Sciatic nerve (tissue), 2 donors: ENCODE results near the gene CDHR2. TPM values are rescaled to one million over a fixed set of nuclear protein-coding genes. Genes with fewer than 3 reads are reported as not detected.
"Not testable (repeated sequence)": the region's sequence is repeated elsewhere in the genome, so short reads cannot be mapped to it uniquely, and the experiment has no call there.

Experiments used
- ATAC-seq: fragments of 200-7000 bp; cut with Tn5 transposase; one replicate; pipeline ENCODE4 v1.9.1; 2020; ENCODE audit warnings: mild to moderate bottlenecking, moderate library complexity
- DNase-seq: peaks from one replicate; pipeline ENCODE4 v3.0.0-alpha.2; 2020; ENCODE audit warnings: low spot score
- intact Hi-C: fragments of 100-400 bp; cut with DNase I; formaldehyde crosslinking; loops from one replicate; pipeline ENCODE4 v1.14.2; 2022
- total RNA-seq: library from RNA; stranded (reverse); fragmentation: NEBNext Ultra II Directional; extraction: Animal tissue kit (Norgen Biotek cat#: 25700); gene quantifications from one replicate; pipeline ENCODE4 v1.2.1, GENCODE V29; 2021
- donor health status: DM: no; HTN: no; CAD: no.
- donor health status: DM: no; HTN: no; CAD: no.

Gene CDHR2
- total RNA-seq, 1 donor from 2014 or later: 0.36 TPM

- DNase-seq: no peak
- ATAC-seq: no peak
- intact Hi-C loops: no loop called here
Observed at GRCh38 chr5:176589039-176589769, 40.1 kb downstream of the CDHR2 start.

GRCh38 chr5:176590035-176590717, 41.0 kb downstream of the CDHR2 start:
- ATAC-seq: no peak
- intact Hi-C loops: no loop called here
- DNase-seq: no peak

- DNase-seq, intact Hi-C loops, ATAC-seq: not testable (repeated sequence)
Observed at GRCh38 chr5:176591667-176592066, 42.5 kb downstream of the CDHR2 start.

GRCh38 chr5:176592573-176592972, 43.4 kb downstream of the CDHR2 start:
- intact Hi-C loops: no loop called here
- DNase-seq: no peak
- ATAC-seq: no peak

- DNase-seq (no peak), ATAC-seq (no peak)
- intact Hi-C loops: no loop called here
Observed at GRCh38 chr5:176593273-176593869, 44.2 kb downstream of the CDHR2 start.

GRCh38 chr5:176594554-176594953, 45.4 kb downstream of the CDHR2 start:
- intact Hi-C loops: no loop called here
- ATAC-seq: no peak
- DNase-seq: no peak

GRCh38 chr5:176595386-176595943, 46.3 kb downstream of the CDHR2 start:
- ATAC-seq (no peak), DNase-seq (no peak)
- intact Hi-C loops: no loop called here

GRCh38 chr5:176596069-176596644, 47.0 kb downstream of the CDHR2 start:
- intact Hi-C loops: no loop called here
- DNase-seq (no peak), ATAC-seq (no peak)

- intact Hi-C loops: no loop called here
- DNase-seq: no peak
- peak; percentile 44 for ATAC-seq
Observed at GRCh38 chr5:176596689-176597416, 47.7 kb downstream of the CDHR2 start.

- no peak for ATAC-seq
- no peak for DNase-seq
- intact Hi-C loops: no loop called here
Observed at GRCh38 chr5:176597417-176598389, 48.6 kb downstream of the CDHR2 start.

GRCh38 chr5:176599749-176600430, 50.7 kb downstream of the CDHR2 start:
- ATAC-seq, DNase-seq, intact Hi-C loops: not testable (repeated sequence)

- DNase-seq: no peak
- intact Hi-C loops: no loop called here
- no peak for ATAC-seq
Observed at GRCh38 chr5:176601901-176602482, 52.9 kb downstream of the CDHR2 start.

- intact Hi-C loops: no loop called here
- ATAC-seq (no peak), DNase-seq (no peak)
Observed at GRCh38 chr5:176603091-176603490, 53.9 kb downstream of the CDHR2 start.

- no peak for DNase-seq
- no peak for ATAC-seq
- intact Hi-C loops: no loop called here
Observed at GRCh38 chr5:176606032-176606431, 56.9 kb downstream of the CDHR2 start.

- intact Hi-C loops: no loop called here
- DNase-seq: no peak
- ATAC-seq: no peak
Observed at GRCh38 chr5:176606875-176607274, 57.7 kb downstream of the CDHR2 start.

- no peak for ATAC-seq
- intact Hi-C loops: no loop called here
- DNase-seq: no peak
Observed at GRCh38 chr5:176608142-176608705, 59.1 kb downstream of the CDHR2 start.
